Stimulated activated effector memory CD8-positive, alpha-beta T cell treated with anti-CD3 and anti-CD28 coated beads, Interleukin-12 subunit alpha, Interleukin-12 subunit beta, amount 100 ng/mL, for 72 hours (primary cell): ENCODE results near the gene ANO3.

Experiments
- ATAC-seq: fragments of 150-1000 bp; cut with Tn5 transposase; 2 replicates; pipeline ENCODE4 v1.10.0; 2021
- DNase-seq, 2 donors: peaks; one replicate each; pipeline ENCODE4 v3.0.0; 2021 to 2022; ENCODE audit warnings: low spot score in 2 of 2
- H3K27ac Mint-ChIP-seq: one replicate; pipeline ENCODE4 v1.8.0; 2022; ENCODE audit warnings: mild to moderate bottlenecking, mixed read lengths
- H3K36me3 Mint-ChIP-seq: one replicate; pipeline ENCODE4 v1.8.0; 2022; ENCODE audit warnings: mild to moderate bottlenecking, mixed read lengths
- H3K4me1 Mint-ChIP-seq: one replicate; pipeline ENCODE4 v1.8.0; 2022; ENCODE audit warnings: mixed read lengths
- H3K4me3 Mint-ChIP-seq: one replicate; pipeline ENCODE4 v1.8.0; 2022; ENCODE audit warnings: mild to moderate bottlenecking, mixed read lengths
- H3K9me3 Mint-ChIP-seq: one replicate; pipeline ENCODE4 v1.8.0; 2022; ENCODE audit warnings: mixed read lengths

ANO3 gene

DNA sequence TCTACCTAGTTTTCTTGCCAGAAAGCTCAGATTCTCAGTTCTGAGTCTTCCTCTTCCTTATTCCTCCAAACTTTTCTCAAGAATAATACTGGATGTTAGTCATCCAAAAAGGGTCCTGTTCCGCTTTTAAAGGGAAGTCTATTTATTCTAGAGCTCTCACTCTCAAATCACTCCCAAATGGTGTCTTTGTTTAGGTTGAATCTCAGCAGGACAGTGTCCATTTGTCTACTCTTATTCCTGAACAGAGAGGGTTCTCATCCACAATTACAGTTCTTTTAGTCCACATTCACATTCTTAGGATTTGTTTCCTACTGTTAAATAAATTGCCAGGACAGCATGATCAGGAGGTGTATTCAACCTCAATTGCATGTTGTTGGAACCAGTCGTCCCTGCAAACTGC lies 178.8 kb downstream of the ANO3 start:
- Mint-ChIP-seq H3K4me1 (no peaks in the 10 kb centered on the region), H3K27ac (no peak overlapping the region), H3K4me3 (no peak overlapping the region), H3K36me3 (no peaks in the 10 kb centered on the region), H3K9me3 (peaks cover 21% of the 10 kb centered on the region)
- DNase-seq (no peak), ATAC-seq (no peak)

GRCh38 chr11:26512196-26512595 lies 180.3 kb downstream of the ANO3 start:
- Mint-ChIP-seq H3K4me1 (no peaks in the 10 kb centered on the region), H3K27ac (no peak overlapping the region), H3K4me3 (no peak overlapping the region), H3K9me3 (peaks cover 18% of the 10 kb centered on the region), H3K36me3 (no peaks in the 10 kb centered on the region)
- no peak for DNase-seq
- ATAC-seq: no peak

DNA sequence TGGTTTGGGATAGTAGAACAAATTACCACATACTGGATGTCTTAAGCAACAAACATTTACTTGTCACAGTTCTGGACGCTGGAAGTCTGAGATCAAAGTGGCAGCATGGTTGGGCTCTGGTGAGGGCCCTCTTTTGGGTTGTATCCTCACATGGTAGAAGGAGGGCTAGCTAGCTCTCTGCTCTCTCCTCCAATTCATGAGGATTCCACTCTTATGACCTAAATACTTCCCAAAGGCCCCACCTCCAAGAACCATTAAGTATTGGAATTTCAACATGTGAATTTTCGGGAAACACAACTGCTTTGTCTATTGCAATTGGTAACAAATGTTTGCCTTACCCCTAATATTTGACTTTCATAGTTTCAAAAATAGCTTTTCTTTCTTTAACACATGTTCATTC lies 187.5 kb downstream of the ANO3 start:
- H3K36me3 Mint-ChIP-seq: no peaks in the 10 kb centered on the region
- DNase-seq (no peak), ATAC-seq (no peak)
- H3K9me3 Mint-ChIP-seq: peaks cover 9% of the 10 kb centered on the region
- no peak overlapping the region for H3K4me3 Mint-ChIP-seq
- no peak overlapping the region for H3K27ac Mint-ChIP-seq
- no peaks in the 10 kb centered on the region for H3K4me1 Mint-ChIP-seq

DNA sequence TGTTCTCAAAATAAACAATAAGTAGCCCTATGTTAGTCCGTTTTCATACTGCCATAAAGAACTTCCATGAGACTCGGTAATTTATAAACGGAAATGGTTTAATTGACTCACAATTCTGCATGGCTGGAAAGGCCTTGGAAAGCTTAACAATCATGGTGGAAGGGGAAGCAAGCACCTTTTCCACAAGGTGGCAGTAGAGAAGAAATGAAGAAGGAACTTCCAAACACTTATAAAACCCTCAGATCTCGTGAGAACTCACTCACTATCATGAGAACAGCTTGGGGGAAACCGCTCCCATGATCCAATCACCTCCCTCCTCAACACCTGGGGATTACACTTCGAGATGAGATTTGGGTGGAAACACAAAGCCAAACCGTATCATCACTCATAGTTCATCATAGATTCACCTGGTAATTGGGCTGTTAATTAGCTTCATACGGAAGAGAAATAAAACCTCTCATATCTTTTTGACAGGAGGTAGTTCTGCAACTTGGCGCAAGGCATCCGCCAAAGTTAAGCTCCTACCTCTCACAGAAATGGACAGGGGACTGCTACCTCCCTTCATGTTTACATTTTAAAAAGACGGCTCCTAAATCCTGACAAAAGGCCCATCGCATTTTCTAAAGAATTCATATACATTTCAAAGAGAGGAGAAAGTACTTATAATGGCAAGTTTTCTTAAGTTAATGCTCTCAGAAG lies 191.1 kb downstream of the ANO3 start:
- peaks cover 9% of the 10 kb centered on the region for H3K9me3 Mint-ChIP-seq
- DNase-seq: no peak
- H3K4me1 Mint-ChIP-seq: no peaks in the 10 kb centered on the region
- no peaks in the 10 kb centered on the region for H3K36me3 Mint-ChIP-seq
- no peak overlapping the region for H3K27ac Mint-ChIP-seq
- ATAC-seq: no peak
- H3K4me3 Mint-ChIP-seq: no peak overlapping the region

DNA sequence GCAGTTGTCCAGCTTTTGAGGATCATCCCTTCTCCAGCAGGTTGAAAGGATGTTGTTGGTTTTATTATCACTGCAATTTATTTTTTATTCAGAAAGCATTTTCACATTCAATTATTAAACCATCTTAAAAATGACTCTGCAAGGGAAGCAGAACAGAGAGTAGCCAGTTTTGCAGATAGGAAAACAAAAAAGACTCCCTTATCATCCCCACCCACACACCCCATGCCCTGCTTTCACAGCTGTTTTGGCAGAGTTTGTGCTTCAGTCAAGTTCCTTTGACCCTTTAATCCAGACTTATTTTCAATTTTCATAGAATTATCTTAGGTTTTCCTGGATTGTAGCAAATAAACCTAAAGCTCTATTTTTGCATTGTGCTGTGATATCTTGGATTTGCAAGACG lies 195.8 kb downstream of the ANO3 start:
- Mint-ChIP-seq H3K27ac (no peak overlapping the region), H3K36me3 (no peaks in the 10 kb centered on the region), H3K4me3 (no peak overlapping the region), H3K9me3 (peaks cover 6% of the 10 kb centered on the region), H3K4me1 (no peaks in the 10 kb centered on the region)
- DNase-seq (no peak), ATAC-seq (no peak)

DNA sequence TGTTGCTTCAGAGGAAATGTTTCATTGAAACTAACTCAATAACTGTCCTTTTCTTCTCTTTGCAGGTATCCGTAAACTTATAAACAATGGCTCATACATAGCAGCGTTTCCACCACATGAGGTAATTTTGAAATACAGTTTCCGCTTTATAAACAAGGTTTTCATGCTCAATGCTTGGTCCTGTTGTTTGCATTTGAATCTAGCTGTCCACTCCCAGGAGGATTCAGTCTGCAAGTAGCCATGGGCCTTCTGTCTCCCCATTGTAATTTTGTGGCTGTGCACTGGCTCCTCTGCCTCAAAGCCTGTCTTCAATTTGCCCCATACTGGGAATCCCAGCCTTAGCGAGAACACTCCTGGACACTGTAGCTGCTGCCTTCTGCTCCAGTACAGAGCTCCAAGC lies 205.4 kb downstream of the ANO3 start:
- no peaks in the 10 kb centered on the region for H3K4me1 Mint-ChIP-seq
- H3K9me3 Mint-ChIP-seq: peaks cover 17% of the 10 kb centered on the region
- ATAC-seq: no peak
- DNase-seq: no peak
- no peak overlapping the region for H3K4me3 Mint-ChIP-seq
- no peaks in the 10 kb centered on the region for H3K36me3 Mint-ChIP-seq
- no peak overlapping the region for H3K27ac Mint-ChIP-seq

DNA sequence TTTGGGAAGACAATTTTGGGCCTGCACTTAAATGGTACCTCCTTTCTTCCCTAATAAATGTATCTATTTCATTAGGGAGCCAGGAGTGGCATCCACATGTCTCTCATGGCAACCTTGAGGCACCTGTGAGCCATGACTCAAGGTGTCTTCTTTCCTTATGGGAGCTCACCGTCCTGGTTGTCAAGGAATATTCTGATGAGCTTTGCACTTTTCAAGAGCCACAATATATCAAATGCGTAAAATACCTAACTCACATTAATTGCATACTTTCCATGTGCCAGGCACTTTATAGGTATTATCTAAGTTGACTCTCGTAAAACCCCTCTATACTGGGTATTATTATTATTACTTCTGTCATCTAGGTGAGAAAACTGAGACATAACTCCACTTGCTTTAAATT lies 207.6 kb downstream of the ANO3 start:
- peaks cover 12% of the 10 kb centered on the region for H3K9me3 Mint-ChIP-seq
- no peaks in the 10 kb centered on the region for H3K4me1 Mint-ChIP-seq
- DNase-seq: no peak
- H3K4me3 Mint-ChIP-seq: no peak overlapping the region
- no peak overlapping the region for H3K27ac Mint-ChIP-seq
- no peaks in the 10 kb centered on the region for H3K36me3 Mint-ChIP-seq
- ATAC-seq: no peak

GRCh38 chr11:26541870-26542269 lies 209.9 kb downstream of the ANO3 start:
- Mint-ChIP-seq H3K9me3 (peaks cover 16% of the 10 kb centered on the region), H3K4me1 (no peaks in the 10 kb centered on the region), H3K27ac (no peak overlapping the region), H3K4me3 (no peak overlapping the region), H3K36me3 (no peaks in the 10 kb centered on the region)
- DNase-seq (no peak), ATAC-seq (no peak)

DNA sequence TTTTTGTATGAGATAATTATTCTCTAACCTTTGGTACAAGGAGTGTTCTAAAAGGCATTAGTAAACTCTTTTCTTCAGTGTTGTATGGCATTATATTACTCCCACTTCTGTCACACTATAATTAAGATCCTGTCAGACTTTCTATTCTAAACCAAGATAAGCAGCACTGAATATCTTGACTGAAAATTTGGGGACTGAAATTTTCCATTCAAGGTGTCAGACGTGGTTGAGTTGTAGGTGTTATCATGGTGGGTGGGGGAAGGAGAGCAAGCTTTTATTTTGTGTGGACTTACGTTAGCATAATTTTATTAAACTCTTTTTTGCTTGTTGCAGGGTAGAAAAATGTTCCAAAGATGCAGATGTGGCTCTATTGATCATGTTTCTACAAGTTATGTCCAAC lies 217.2 kb downstream of the ANO3 start:
- Mint-ChIP-seq H3K9me3 (peaks cover 12% of the 10 kb centered on the region), H3K36me3 (no peaks in the 10 kb centered on the region), H3K4me1 (no peaks in the 10 kb centered on the region), H3K27ac (no peak overlapping the region), H3K4me3 (no peak overlapping the region)
- DNase-seq: no peak
- no peak for ATAC-seq

DNA sequence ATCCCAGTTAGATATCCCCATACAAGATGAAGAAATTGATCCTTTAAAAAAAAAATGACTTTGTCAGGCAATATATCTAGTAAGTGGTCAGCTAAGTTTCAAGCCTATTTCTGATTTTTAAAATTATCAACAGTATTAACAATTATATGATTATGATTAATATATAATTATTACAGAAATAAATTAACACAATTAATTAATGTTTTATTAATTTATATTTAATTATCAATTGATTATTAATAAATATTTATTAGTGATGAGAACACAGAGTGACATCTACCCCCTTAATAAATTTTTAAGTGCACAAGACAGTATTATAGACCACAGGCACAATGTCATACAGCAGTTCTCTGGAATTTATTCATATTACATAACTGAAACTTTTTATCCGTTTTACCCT lies 218.1 kb downstream of the ANO3 start:
- DNase-seq (no peak), ATAC-seq (no peak)
- no peaks in the 10 kb centered on the region for H3K36me3 Mint-ChIP-seq
- H3K9me3 Mint-ChIP-seq: peaks cover 12% of the 10 kb centered on the region
- H3K4me3 Mint-ChIP-seq: no peak overlapping the region
- H3K27ac Mint-ChIP-seq: no peak overlapping the region
- H3K4me1 Mint-ChIP-seq: no peaks in the 10 kb centered on the region

DNA sequence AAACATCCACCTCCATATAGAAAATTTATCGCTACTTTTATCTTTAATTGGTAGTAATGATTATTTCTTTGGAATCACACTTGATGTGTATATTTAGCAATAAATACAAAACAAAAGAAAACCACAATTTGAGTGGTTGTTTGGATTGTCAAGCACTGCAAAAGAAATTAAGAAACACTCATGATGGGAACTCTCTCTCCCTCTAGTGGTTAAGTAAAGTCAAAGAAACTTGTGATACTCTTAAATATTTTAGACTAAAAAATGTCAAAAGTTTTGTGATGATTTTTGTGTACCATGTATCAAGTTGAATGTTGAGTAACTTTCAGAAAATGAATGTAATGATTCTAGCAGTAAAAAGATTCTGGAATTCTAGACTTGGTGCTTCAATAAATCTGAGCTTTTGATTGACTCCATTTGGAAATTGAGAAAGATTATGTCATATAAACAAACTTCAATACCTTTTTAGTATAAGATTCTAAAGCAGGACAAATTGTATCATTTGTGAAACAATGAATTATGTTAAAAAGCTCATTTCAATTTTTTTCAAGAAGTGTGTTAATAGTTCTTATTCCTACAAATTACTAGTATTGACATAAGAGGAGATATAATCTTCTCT lies 219.4 kb downstream of the ANO3 start:
- Mint-ChIP-seq H3K36me3 (no peaks in the 10 kb centered on the region), H3K27ac (no peak overlapping the region), H3K4me1 (no peaks in the 10 kb centered on the region), H3K4me3 (no peak overlapping the region), H3K9me3 (peaks cover 8% of the 10 kb centered on the region)
- no peak for DNase-seq
- ATAC-seq: no peak

- H3K4me1 Mint-ChIP-seq: no peaks in the 10 kb centered on the region
- H3K36me3 Mint-ChIP-seq: no peaks in the 10 kb centered on the region
- ATAC-seq (no peak), DNase-seq (no peak)
- H3K4me3 Mint-ChIP-seq: no peak overlapping the region
- peaks cover 11% of the 10 kb centered on the region for H3K9me3 Mint-ChIP-seq
- no peak overlapping the region for H3K27ac Mint-ChIP-seq
Observed at GRCh38 chr11:26553182-26553581, 221.3 kb downstream of the ANO3 start.

DNA sequence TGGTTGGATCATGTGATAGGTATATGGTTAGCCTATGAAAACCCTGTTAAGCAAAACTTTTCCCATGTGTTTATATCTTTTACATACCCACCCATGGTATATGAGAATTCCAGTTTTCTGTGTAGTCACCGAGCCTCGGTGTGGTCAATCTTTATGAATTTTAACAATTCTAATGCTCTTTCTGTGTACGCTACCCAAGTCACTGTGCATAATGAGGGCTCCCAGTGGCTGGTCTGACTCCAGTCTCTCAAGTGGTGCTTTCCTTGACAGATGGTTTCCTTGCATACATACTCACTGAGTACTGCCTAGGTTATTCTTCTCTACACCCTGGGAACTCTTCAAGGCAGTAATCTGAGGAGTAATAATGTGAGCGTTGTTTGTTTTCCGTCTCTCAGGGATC lies 222.5 kb downstream of the ANO3 start:
- peaks cover 9% of the 10 kb centered on the region for H3K9me3 Mint-ChIP-seq
- no peak overlapping the region for H3K4me3 Mint-ChIP-seq
- ATAC-seq (no peak), DNase-seq (no peak)
- no peaks in the 10 kb centered on the region for H3K36me3 Mint-ChIP-seq
- no peak overlapping the region for H3K27ac Mint-ChIP-seq
- H3K4me1 Mint-ChIP-seq: no peaks in the 10 kb centered on the region

GRCh38 chr11:26556582-26556981 lies 224.7 kb downstream of the ANO3 start:
- no peaks in the 10 kb centered on the region for H3K4me1 Mint-ChIP-seq
- H3K27ac Mint-ChIP-seq: no peak overlapping the region
- ATAC-seq (no peak), DNase-seq (no peak)
- H3K4me3 Mint-ChIP-seq: no peak overlapping the region
- H3K36me3 Mint-ChIP-seq: no peaks in the 10 kb centered on the region
- H3K9me3 Mint-ChIP-seq: peaks cover 12% of the 10 kb centered on the region

- Mint-ChIP-seq H3K36me3 (no peaks in the 10 kb centered on the region), H3K4me3 (no peak overlapping the region), H3K9me3 (peaks cover 9% of the 10 kb centered on the region), H3K27ac (no peak overlapping the region), H3K4me1 (no peaks in the 10 kb centered on the region)
- no peak for DNase-seq
- no peak for ATAC-seq
Observed at GRCh38 chr11:26557666-26558065, 225.7 kb downstream of the ANO3 start.

DNA sequence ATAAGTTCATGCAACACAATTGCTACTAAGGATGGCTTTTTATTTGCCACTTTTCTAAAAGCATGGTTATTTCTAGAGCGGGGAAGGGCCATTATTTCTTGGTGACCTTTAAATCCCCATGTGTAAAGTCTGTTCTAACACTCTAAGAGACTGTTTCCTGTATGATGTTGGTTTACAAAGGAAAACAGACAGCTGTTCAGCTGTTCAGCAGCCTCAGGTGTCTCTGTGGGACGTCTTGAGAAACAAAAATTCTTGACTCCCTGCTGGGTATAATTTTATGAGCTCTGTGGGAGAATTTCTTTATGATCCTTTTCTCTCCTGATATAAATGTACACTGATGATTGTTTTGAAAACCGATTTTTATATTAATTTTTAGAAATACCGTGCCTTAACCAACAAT lies 226.3 kb downstream of the ANO3 start:
- no peaks in the 10 kb centered on the region for H3K4me1 Mint-ChIP-seq
- H3K36me3 Mint-ChIP-seq: no peaks in the 10 kb centered on the region
- peaks cover 9% of the 10 kb centered on the region for H3K9me3 Mint-ChIP-seq
- ATAC-seq: no peak
- no peak for DNase-seq
- H3K27ac Mint-ChIP-seq: no peak overlapping the region
- no peak overlapping the region for H3K4me3 Mint-ChIP-seq
